Measurements from ENCODE around the gene TSSK2.

TSSK2 gene

DNA sequence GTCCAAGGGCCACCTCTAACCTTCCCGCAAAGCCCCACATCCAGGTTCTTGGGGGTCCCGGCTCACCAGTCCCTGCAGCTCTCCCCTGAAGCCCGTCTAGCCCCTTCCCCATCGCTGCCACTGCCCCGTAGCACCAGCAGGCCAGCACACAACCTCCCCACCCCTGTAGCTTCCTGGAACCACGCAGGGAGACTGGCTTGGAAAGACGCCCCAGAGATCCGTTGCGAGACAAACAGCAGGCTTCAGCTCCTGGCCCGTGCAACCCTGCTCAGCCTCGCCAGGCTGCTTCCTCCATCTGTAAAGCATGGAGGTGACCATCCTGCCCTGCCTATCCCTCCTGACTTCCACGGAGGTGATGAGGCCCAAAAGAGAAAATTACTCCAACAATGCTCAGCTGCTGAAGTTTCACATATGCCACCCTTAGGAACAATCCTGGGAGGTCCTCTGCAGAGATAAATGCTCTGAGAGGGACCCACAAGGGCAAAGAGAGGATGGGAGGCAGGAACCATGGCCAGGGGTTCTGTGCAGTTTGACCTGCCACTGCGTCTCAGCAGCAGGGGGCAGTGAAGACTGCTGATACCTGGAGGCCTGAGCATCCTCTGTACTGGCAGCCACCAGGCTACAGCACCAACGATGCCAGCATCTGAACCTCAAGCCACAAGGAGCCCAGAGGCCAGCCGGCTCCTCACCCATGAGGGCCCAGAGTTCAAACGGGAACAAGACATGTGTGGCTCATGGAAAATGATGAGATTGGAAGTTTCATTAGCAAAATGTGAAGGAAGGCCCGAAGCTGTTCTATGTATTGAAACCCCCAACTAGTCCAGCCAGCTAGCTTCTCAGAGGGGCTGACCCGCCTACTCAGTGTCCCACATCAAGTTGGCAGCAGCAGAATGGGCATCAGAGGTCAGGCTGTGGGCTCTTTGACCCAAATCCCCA lies 25.0 kb upstream of the TSSK2 start:
- no peak for TF ChIP-seq FOXP2 (optimal IDR thresholded peaks at IDR 0.05; ENCODE audit: borderline replicate concordance, extremely low read depth, extremely low read length, insufficient read depth)

GRCh38 chr22:19106886-19107729 lies 24.0 kb upstream of the TSSK2 start:
- no peak for TF ChIP-seq SIN3A (IDR thresholded peaks at IDR 0.05; ENCODE audit: borderline replicate concordance, insufficient read depth, low read length)
- TF ChIP-seq POLR2AphosphoS5 (IDR thresholded peaks at IDR 0.05; ENCODE audit: low read depth, low read length), result no peak
- TF ChIP-seq REST (IDR thresholded peaks at IDR 0.05; ENCODE audit: insufficient read depth in 1 of 2, low read depth in 2 of 2, low read length in 2 of 2), result no peak
- no peak for TF ChIP-seq TAF1 (IDR thresholded peaks at IDR 0.05; ENCODE audit: borderline replicate concordance, insufficient read depth, low read length)
- TF ChIP-seq FOXP2 (optimal IDR thresholded peaks at IDR 0.05; ENCODE audit: borderline replicate concordance, extremely low read depth, extremely low read length, insufficient read depth), result no peak

DNA sequence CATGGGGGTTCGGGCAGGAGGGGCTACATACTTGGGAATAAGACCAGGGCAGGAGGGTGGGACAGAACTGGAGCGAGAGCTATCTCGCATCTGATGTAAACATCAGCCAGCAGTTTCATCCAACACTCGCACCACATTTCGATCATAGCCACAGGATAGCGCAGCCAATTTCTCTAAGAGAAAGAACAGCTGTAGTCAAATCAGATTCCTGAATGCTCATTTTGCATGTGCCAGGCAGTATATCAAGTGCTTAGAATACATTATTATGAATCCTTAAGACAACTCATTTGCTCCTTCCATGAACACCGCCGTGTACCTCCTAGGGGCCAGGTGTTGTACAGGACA lies 23.4 kb upstream of the TSSK2 start:
- TF ChIP-seq FOXP2 (optimal IDR thresholded peaks at IDR 0.05; ENCODE audit: borderline replicate concordance, extremely low read depth, extremely low read length, insufficient read depth) (no peak), SIN3A (IDR thresholded peaks at IDR 0.05; ENCODE audit: borderline replicate concordance, insufficient read depth, low read length) (no peak), POLR2AphosphoS5 (IDR thresholded peaks at IDR 0.05; ENCODE audit: low read depth, low read length) (no peak), REST (IDR thresholded peaks at IDR 0.05; ENCODE audit: insufficient read depth in 1 of 2, low read depth in 2 of 2, low read length in 2 of 2) (no peak), TAF1 (IDR thresholded peaks at IDR 0.05; ENCODE audit: borderline replicate concordance, insufficient read depth, low read length) (no peak)

GRCh38 chr22:19108807-19109197 lies 22.3 kb upstream of the TSSK2 start:
- TF ChIP-seq POLR2AphosphoS5 (IDR thresholded peaks at IDR 0.05; ENCODE audit: low read depth, low read length), result no peak
- no peak for TF ChIP-seq TAF1 (IDR thresholded peaks at IDR 0.05; ENCODE audit: borderline replicate concordance, insufficient read depth, low read length)

DNA sequence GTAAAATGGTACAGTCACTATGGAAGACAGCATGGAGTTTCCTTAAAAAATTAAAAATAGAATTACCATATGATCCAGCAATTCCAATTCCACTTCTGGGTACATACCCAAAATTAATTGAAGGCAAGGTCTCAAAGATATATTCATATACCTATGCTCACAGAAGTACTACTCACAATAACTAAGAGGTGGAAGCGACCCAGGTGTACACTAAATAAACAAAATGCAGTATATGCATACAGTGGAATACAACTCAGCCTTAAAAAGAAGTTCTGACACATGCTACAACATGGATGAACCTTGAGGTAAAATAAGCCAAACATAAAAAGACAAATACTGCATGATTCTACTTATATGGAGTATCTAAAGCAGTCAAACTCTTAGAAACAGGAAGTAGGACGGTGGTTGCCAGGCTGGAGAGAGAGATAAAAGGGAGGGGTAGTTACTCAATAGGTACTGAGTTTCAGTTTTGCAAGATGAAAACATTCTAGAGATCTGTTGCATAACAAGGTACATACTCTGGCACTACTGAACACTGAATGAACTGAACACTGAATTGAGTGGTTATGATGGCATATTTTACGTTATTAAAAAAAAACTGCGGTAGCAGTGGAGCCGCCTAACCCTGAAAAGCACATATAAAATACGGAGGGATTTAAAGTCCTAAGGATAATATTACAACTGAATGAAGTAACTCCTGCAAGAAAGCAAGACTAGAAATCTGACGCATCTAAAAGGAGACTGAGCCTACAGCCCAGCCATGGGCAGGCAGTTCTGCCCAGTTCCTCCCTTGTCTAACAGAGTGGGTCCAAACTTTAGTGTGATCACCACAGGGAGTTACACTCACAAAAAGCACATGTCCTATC lies 21.7 kb upstream of the TSSK2 start:
- TF ChIP-seq TAF1 (IDR thresholded peaks at IDR 0.05; ENCODE audit: borderline replicate concordance, insufficient read depth, low read length) (no peak), SIN3A (IDR thresholded peaks at IDR 0.05; ENCODE audit: borderline replicate concordance, insufficient read depth, low read length) (no peak), REST (IDR thresholded peaks at IDR 0.05; ENCODE audit: insufficient read depth in 1 of 2, low read depth in 2 of 2, low read length in 2 of 2) (no peak), FOXP2 (optimal IDR thresholded peaks at IDR 0.05; ENCODE audit: borderline replicate concordance, extremely low read depth, extremely low read length, insufficient read depth) (no peak), POLR2AphosphoS5 (IDR thresholded peaks at IDR 0.05; ENCODE audit: low read depth, low read length) (no peak)
